ENCODE results near the gene KANSL3.

- TF ChIP-seq CTCF (IDR thresholded peaks at IDR 0.05) (no peak), POLR2A (IDR thresholded peaks at IDR 0.05) (no peak)
Observed at GRCh38 chr2:96591054-96591453, 47.1 kb downstream of the KANSL3 start.

Data from adrenal gland (tissue), 5 donors.